Ishikawa (cell line): ENCODE measurements around the gene ZC2HC1C.

Source experiments
- RAD21 ChIP-seq: IDR thresholded peaks from 2 replicates; pipeline ENCODE4 v1.6.1; 2012; ENCODE audit warnings: low read depth
- REST ChIP-seq: IDR thresholded peaks from 2 replicates; pipeline ENCODE4 v1.6.1; 2012; ENCODE audit warnings: low read depth, mild to moderate bottlenecking
- TAF1 ChIP-seq: IDR thresholded peaks from 2 replicates; pipeline ENCODE4 v1.6.1; 2012; ENCODE audit warnings: low read depth, mild to moderate bottlenecking

- TF ChIP-seq TAF1 (no peak), RAD21 (no peak), REST (no peak)
Measured at GRCh38 chr14:75113932-75114539, 44.6 kb downstream of the ZC2HC1C start.
